Progenitor cell of endocrine pancreas (in vitro differentiated cells): ENCODE data around the gene MOB2. TPM values are rescaled to one million over a fixed set of nuclear protein-coding genes. Genes with fewer than 3 reads are reported as not detected.

Experiments
- DNase-seq: peaks from one replicate; pipeline ENCODE4 v3.0.0; 2021; ENCODE audit warnings: low spot score; ENCODE audit not compliant: unreplicated experiment
- H3K27ac Mint-ChIP-seq: 2 replicates; pipeline ENCODE4 v1.8.0; 2021; ENCODE audit warnings: mild to moderate bottlenecking, moderate library complexity, mixed read lengths
- H3K27me3 Mint-ChIP-seq: 2 replicates; pipeline ENCODE4 v1.8.0; 2021; ENCODE audit warnings: mixed read lengths
- H3K36me3 Mint-ChIP-seq: 2 replicates; pipeline ENCODE4 v1.8.0; 2022; ENCODE audit warnings: mixed read lengths; ENCODE audit not compliant: insufficient read depth
- H3K4me1 Mint-ChIP-seq: 2 replicates; pipeline ENCODE4 v1.8.0; 2021; ENCODE audit warnings: low read depth, mixed read lengths
- H3K4me3 Mint-ChIP-seq: 2 replicates; pipeline ENCODE4 v1.8.0; 2021; ENCODE audit warnings: low read depth, mild to moderate bottlenecking, moderate library complexity, mixed read lengths
- H3K9me3 Mint-ChIP-seq: 2 replicates; pipeline ENCODE4 v1.8.0; 2021; ENCODE audit warnings: low read depth, mixed read lengths
- total RNA-seq: library from RNA; stranded (reverse); gene quantifications from 2 replicates; pipeline ENCODE4 v1.2.1, GENCODE V29; 2021
- TF ChIP-seq, protein P1 (sequence below): fragments of 200-600 bp; sonication (generic); IDR thresholded peaks from one replicate; pipeline ENCODE4 v1.5.0; 2021; ENCODE audit warnings: antibody characterized with exemption, mild to moderate bottlenecking; ENCODE audit not compliant: unreplicated experiment

Gene MOB2
- total RNA-seq, 1 donor from 2014 or later: 33.3 TPM

- H3K36me3 Mint-ChIP-seq: peaks cover 4% of the 10 kb centered on the region
- DNase-seq: no peak
- no peaks in the 10 kb centered on the region for H3K9me3 Mint-ChIP-seq
- no peak overlapping the region for H3K27ac Mint-ChIP-seq
- TF ChIP-seq, protein P1, sequence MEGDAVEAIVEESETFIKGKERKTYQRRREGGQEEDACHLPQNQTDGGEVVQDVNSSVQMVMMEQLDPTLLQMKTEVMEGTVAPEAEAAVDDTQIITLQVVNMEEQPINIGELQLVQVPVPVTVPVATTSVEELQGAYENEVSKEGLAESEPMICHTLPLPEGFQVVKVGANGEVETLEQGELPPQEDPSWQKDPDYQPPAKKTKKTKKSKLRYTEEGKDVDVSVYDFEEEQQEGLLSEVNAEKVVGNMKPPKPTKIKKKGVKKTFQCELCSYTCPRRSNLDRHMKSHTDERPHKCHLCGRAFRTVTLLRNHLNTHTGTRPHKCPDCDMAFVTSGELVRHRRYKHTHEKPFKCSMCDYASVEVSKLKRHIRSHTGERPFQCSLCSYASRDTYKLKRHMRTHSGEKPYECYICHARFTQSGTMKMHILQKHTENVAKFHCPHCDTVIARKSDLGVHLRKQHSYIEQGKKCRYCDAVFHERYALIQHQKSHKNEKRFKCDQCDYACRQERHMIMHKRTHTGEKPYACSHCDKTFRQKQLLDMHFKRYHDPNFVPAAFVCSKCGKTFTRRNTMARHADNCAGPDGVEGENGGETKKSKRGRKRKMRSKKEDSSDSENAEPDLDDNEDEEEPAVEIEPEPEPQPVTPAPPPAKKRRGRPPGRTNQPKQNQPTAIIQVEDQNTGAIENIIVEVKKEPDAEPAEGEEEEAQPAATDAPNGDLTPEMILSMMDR: no peak
- H3K27me3 Mint-ChIP-seq: no peaks in the 10 kb centered on the region
- H3K4me1 Mint-ChIP-seq: no peaks in the 10 kb centered on the region
- H3K4me3 Mint-ChIP-seq: no peak overlapping the region
Measured at GRCh38 chr11:1467270-1467669, 19.3 kb downstream of the MOB2 start.

GRCh38 chr11:1466784-1467183 is 19.8 kb downstream of the MOB2 start:
- peaks cover 4% of the 10 kb centered on the region for H3K36me3 Mint-ChIP-seq
- TF ChIP-seq, protein P1: no peak
- H3K9me3 Mint-ChIP-seq: no peaks in the 10 kb centered on the region
- no peaks in the 10 kb centered on the region for H3K4me1 Mint-ChIP-seq
- DNase-seq: no peak
- H3K27me3 Mint-ChIP-seq: no peaks in the 10 kb centered on the region
- H3K27ac Mint-ChIP-seq: peak overlapping the region; percentile 35
- no peak overlapping the region for H3K4me3 Mint-ChIP-seq

DNA sequence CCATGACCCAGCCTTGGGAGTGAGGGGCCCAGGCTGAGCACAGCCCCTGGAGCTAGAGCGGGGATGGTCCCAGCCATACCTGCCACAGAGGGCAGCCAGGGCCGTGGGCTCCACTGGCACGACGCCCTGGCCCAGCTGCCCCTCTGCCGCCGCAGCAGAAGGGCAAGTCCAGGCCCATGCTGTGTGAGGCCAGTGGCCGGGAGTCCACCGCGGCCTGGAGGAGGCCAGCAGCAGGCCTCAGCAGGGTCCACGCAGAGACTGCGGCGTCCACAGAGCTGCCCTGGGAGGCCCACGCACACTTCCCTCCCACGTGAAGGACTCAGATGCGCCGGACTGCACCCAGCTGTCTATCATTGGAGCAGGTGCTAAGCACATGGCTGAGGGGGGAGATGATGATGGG is 23.5 kb downstream of the MOB2 start:
- no peaks in the 10 kb centered on the region for H3K27me3 Mint-ChIP-seq
- H3K4me1 Mint-ChIP-seq: no peaks in the 10 kb centered on the region
- H3K36me3 Mint-ChIP-seq: peaks cover 4% of the 10 kb centered on the region
- DNase-seq: no peak
- TF ChIP-seq, protein P1: no peak
- no peak overlapping the region for H3K4me3 Mint-ChIP-seq
- no peaks in the 10 kb centered on the region for H3K9me3 Mint-ChIP-seq
- H3K27ac Mint-ChIP-seq: no peak overlapping the region

DNA sequence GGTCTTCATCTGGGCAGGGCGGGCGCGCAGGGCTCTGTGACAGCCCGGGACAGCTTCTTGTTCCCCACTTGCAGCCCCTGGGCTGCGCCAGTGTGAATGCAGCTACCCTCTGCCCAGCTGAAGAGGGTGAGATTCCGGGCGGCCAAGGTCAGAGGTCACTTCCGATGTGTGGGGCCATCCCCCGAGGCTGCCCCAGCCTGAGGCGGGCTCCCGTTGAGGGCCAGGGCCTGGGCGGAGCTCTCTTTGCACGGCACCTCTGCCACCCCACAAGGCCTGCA is 23.9 kb downstream of the MOB2 start:
- Mint-ChIP-seq H3K4me3 (no peak overlapping the region), H3K27ac (no peak overlapping the region), H3K27me3 (no peaks in the 10 kb centered on the region), H3K4me1 (no peaks in the 10 kb centered on the region), H3K9me3 (no peaks in the 10 kb centered on the region), H3K36me3 (peaks cover 4% of the 10 kb centered on the region)
- TF ChIP-seq, protein P1: no peak
- no peak for DNase-seq

- Mint-ChIP-seq H3K4me1 (no peaks in the 10 kb centered on the region), H3K4me3 (no peak overlapping the region), H3K9me3 (no peaks in the 10 kb centered on the region), H3K36me3 (peaks cover 4% of the 10 kb centered on the region), H3K27ac (peak overlapping the region; percentile 10), H3K27me3 (no peaks in the 10 kb centered on the region)
- TF ChIP-seq, protein P1: no peak
- no peak for DNase-seq
Measured at GRCh38 chr11:1461826-1462697, 24.5 kb downstream of the MOB2 start.
